GM23338 (cell line): ENCODE results near the gene PIR. TPM values are rescaled to one million over a fixed set of nuclear protein-coding genes. Genes with fewer than 3 reads are reported as not detected.

Experiments
- ATAC-seq: fragments of 200-7000 bp; cut with Tn5 transposase; 3 replicates; pipeline ENCODE4 v1.9.1; 2020
- DNase-seq: peaks from one replicate; pipeline ENCODE4 v3.0.0-alpha.2; 2015; ENCODE audit warnings: low spot score
- H2AFZ ChIP-seq: fragments of 200-600 bp; sonication (generic); 2 replicates; pipeline ENCODE4 v1.8.0; 2016; ENCODE audit warnings: antibody characterized with exemption, mild to moderate bottlenecking, moderate library complexity
- H3F3A ChIP-seq: fragments of 200-600 bp; sonication (generic); replicated peaks from 2 replicates; pipeline ENCODE4 v1.8.0; 2017; ENCODE audit warnings: antibody characterized with exemption, mixed run types, low read depth
- H3K27ac ChIP-seq: fragments of 200-600 bp; sonication (generic); 2 replicates; pipeline ENCODE4 v1.6.1; 2016; ENCODE audit warnings: low read depth
- H3K27me3 ChIP-seq: fragments of 200-600 bp; sonication (generic); 2 replicates; pipeline ENCODE4 v1.8.0; 2016; ENCODE audit warnings: mild to moderate bottlenecking, mixed run types, moderate library complexity; ENCODE audit not compliant: insufficient read depth
- H3K36me3 ChIP-seq: fragments of 200-600 bp; sonication (generic); 2 replicates; pipeline ENCODE4 v1.8.0; 2016; ENCODE audit warnings: mild to moderate bottlenecking; ENCODE audit not compliant: insufficient read depth
- H3K4me1 ChIP-seq: fragments of 200-600 bp; sonication (generic); 2 replicates; pipeline ENCODE4 v1.8.0; 2016; ENCODE audit warnings: mild to moderate bottlenecking, moderate library complexity; ENCODE audit not compliant: insufficient read depth
- H3K4me2 ChIP-seq: fragments of 200-600 bp; sonication (generic); 2 replicates; pipeline ENCODE4 v1.7.1; 2017; ENCODE audit warnings: mixed run types
- H3K4me3 ChIP-seq: fragments of 200-600 bp; sonication (generic); 2 replicates; pipeline ENCODE4 v1.6.1; 2016; ENCODE audit warnings: mixed run types
- H3K79me2 ChIP-seq: fragments of 200-600 bp; sonication (generic); replicated peaks from 2 replicates; pipeline ENCODE4 v1.8.0; 2017; ENCODE audit warnings: mild to moderate bottlenecking; ENCODE audit not compliant: insufficient read depth
- H3K9me2 ChIP-seq: fragments of 200-600 bp; sonication (generic); 2 replicates; pipeline ENCODE4 v1.8.0; 2017; ENCODE audit not compliant: insufficient read depth
- H4K20me1 ChIP-seq: fragments of 200-600 bp; sonication (generic); replicated peaks from 2 replicates; pipeline ENCODE4 v1.8.0; 2017; ENCODE audit warnings: mild to moderate bottlenecking; ENCODE audit not compliant: insufficient read depth
- H3K27ac Mint-ChIP-seq: 2 replicates; pipeline ENCODE4 v1.8.0; 2020; ENCODE audit warnings: inconsistent platforms, mild to moderate bottlenecking, moderate library complexity, mixed read lengths
- H3K27me3 Mint-ChIP-seq: 3 replicates; pipeline ENCODE4 v1.8.0; 2022; ENCODE audit warnings: low read depth, mild to moderate bottlenecking, moderate library complexity, mixed read lengths, inconsistent platforms; ENCODE audit not compliant: insufficient read depth, poor library complexity
- H3K36me3 Mint-ChIP-seq: 3 replicates; pipeline ENCODE4 v1.8.0; 2021; ENCODE audit warnings: low read depth, mild to moderate bottlenecking, inconsistent platforms, moderate library complexity, mixed read lengths
- H3K4me1 Mint-ChIP-seq: 3 replicates; pipeline ENCODE4 v1.8.0; 2020; ENCODE audit warnings: mild to moderate bottlenecking, inconsistent platforms, mixed read lengths
- H3K4me3 Mint-ChIP-seq: 3 replicates; pipeline ENCODE4 v1.8.0; 2021; ENCODE audit warnings: moderate library complexity, mild to moderate bottlenecking, inconsistent platforms, mixed read lengths
- H3K9me3 Mint-ChIP-seq: 3 replicates; pipeline ENCODE4 v1.8.0; 2020; ENCODE audit warnings: moderate library complexity, mild to moderate bottlenecking, inconsistent platforms, mixed read lengths
- CREB1 ChIP-seq: fragments of 250-450 bp; sonication (Bioruptor Pico); IDR thresholded peaks from 2 replicates; pipeline ENCODE4 v1.5.0; 2020; ENCODE audit warnings: low read depth, mild to moderate bottlenecking, moderate library complexity
- EZH2 ChIP-seq: fragments of 200-600 bp; sonication (generic); IDR thresholded peaks from one replicate; pipeline ENCODE4 v1.8.0; 2017; ENCODE audit warnings: antibody characterized with exemption, mild to moderate bottlenecking, low read depth; ENCODE audit not compliant: unreplicated experiment
- JUNB ChIP-seq: IDR thresholded peaks from one replicate; pipeline ENCODE4 v1.6.1; 2016; ENCODE audit warnings: antibody characterized with exemption; ENCODE audit not compliant: unreplicated experiment
- NANOG ChIP-seq: IDR thresholded peaks from 2 replicates; pipeline ENCODE4 v1.6.1; 2016; ENCODE audit warnings: antibody characterized with exemption, borderline replicate concordance
- POLR2AphosphoS5 ChIP-seq: IDR thresholded peaks from 2 replicates; pipeline ENCODE4 v1.6.1; 2016; ENCODE audit warnings: antibody characterized with exemption, low read depth
- ZNF114 ChIP-seq: fragments of 250-450 bp; sonication (Bioruptor Pico); IDR thresholded peaks from 2 replicates; pipeline ENCODE4 v1.5.0; 2020; ENCODE audit warnings: mild to moderate bottlenecking, moderate library complexity
- ZNF331 ChIP-seq: fragments of 250-450 bp; sonication (Bioruptor Pico); IDR thresholded peaks from 2 replicates; pipeline ENCODE4 v1.5.0; 2020; ENCODE audit warnings: low read depth, mild to moderate bottlenecking, moderate library complexity
- polyA plus RNA-seq: library from polyadenylated mRNA; unstranded; fragments of >200 nt; fragmentation: Nextera tagmentation; extraction: Ambion mirVana; gene quantifications from 2 replicates; pipeline ENCODE4 v1.2.1, GENCODE V29; 2016
- total RNA-seq: library from RNA; depleted of rRNA; stranded (reverse); fragments of >200 nt; shearing (Covaris generic); gene quantifications from 2 replicates; pipeline ENCODE4 v1.2.3, GENCODE V29; 2014
- TF ChIP-seq, protein P1 (sequence below): IDR thresholded peaks from 2 replicates; pipeline ENCODE4 v1.6.1; 2016; ENCODE audit warnings: antibody characterized with exemption
- TF ChIP-seq, protein P2 (sequence below): fragments of 250-450 bp; sonication (Bioruptor Pico); IDR thresholded peaks from 2 replicates; pipeline ENCODE4 v1.5.0; 2020; ENCODE audit warnings: mild to moderate bottlenecking, moderate library complexity

The PIR gene
- total and polyA plus RNA-seq, 2 experiments from 2014 or later = 13.1 to 25.2 TPM

DNA sequence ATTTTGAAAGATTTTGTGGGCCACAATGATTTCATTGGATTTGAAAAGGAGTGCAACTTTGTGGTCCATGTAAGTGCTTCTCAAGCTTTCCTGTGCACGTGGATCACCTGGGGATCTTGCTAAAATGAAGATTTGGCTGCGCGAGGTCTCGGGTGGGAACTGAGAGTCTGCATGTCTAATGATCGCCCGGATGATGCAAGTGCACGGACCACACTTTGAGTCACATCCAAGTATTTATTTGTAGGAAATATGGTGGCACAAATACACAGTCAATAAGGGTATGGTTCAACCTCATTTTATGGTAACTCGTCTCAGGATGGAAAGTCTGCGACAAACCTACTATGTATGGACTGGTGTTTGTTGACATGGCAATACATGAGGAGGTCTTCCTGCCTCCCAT, 8.4 kb upstream of the PIR start:
- no peaks in the 10 kb centered on the region for H3K79me2 ChIP-seq
- H3K4me1 ChIP-seq = 0 out of 2 replicates have a peak, but pooled peaks cover 6% of the 10 kb centered on the region
- H3K9me3 Mint-ChIP-seq = no peaks in the 10 kb centered on the region
- no peak overlapping the region for H3K4me3 ChIP-seq
- no peak for DNase-seq
- H3K4me2 ChIP-seq = no peak overlapping the region
- H3K27ac ChIP-seq = no peak overlapping the region
- no peak overlapping the region for H3K27ac Mint-ChIP-seq
- ATAC-seq = no peak
- peaks cover 5% of the 10 kb centered on the region; the same call in 1 of the 3 replicates for H3K4me1 Mint-ChIP-seq
- no peak overlapping the region for H2AFZ ChIP-seq
- H3K4me3 Mint-ChIP-seq = no peak overlapping the region
- H3F3A ChIP-seq = no peaks in the 10 kb centered on the region
- no peaks in the 10 kb centered on the region for H3K27me3 Mint-ChIP-seq
- TF ChIP-seq POLR2AphosphoS5 = no peak
- TF ChIP-seq ZNF331 (CRISPR knock-in tag) = no peak
- TF ChIP-seq ZNF114 (CRISPR knock-in tag) = no peak
- TF ChIP-seq, protein P1, sequence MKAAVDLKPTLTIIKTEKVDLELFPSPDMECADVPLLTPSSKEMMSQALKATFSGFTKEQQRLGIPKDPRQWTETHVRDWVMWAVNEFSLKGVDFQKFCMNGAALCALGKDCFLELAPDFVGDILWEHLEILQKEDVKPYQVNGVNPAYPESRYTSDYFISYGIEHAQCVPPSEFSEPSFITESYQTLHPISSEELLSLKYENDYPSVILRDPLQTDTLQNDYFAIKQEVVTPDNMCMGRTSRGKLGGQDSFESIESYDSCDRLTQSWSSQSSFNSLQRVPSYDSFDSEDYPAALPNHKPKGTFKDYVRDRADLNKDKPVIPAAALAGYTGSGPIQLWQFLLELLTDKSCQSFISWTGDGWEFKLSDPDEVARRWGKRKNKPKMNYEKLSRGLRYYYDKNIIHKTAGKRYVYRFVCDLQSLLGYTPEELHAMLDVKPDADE = no peak
- no peaks in the 10 kb centered on the region for H3K36me3 Mint-ChIP-seq
- no peaks in the 10 kb centered on the region for H3K27me3 ChIP-seq
- H3K9me2 ChIP-seq = no peaks in the 10 kb centered on the region
- H3K36me3 ChIP-seq = no peaks in the 10 kb centered on the region
- no peaks in the 10 kb centered on the region for H4K20me1 ChIP-seq

DNA sequence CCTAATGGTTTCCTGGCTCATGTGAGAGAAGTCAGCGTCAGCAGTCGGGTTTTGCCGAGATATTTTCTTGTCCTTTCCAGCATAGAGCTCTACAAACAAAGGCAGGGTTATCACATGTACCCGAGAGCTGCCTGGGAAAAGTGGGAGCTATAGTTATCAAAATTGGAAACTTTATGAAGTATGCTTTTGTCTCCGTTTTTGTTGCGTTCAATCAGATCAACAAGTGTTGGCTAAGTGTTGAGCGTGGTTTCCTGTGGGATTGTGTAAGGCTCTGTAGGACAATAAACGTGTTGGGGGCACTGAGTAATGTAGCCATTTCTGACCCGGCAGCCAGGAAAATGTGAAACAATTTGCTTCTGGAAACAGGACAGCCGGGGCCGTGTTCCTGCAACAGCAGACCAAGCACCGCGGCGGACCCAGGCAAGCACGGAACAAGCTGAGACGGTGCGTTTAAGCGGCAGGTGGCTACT, 7.4 kb upstream of the PIR start, which contains the start of gene BMX:
Gene BMX (plus strand): TSS at position 311 of the 470 bp plus-strand sequence. CDS start 7,547 bp downstream, outside the sequence.
- H3K9me2 ChIP-seq = no peaks in the 10 kb centered on the region
- DNase-seq = peak; percentile 0

More for the DNA sequence above, 7.4 kb upstream of the PIR start, which contains the start of gene BMX:
- no peak within 1 kb of the TSS for H3K27ac ChIP-seq
- TF ChIP-seq CREB1 (CRISPR knock-in tag) (no peak), ZNF114 (CRISPR knock-in tag) (no peak), ZNF331 (CRISPR knock-in tag) (no peak), NANOG (no peak), EZH2 (no peak), JUNB (no peak), POLR2AphosphoS5 (no peak)
- TF ChIP-seq, protein P2, sequence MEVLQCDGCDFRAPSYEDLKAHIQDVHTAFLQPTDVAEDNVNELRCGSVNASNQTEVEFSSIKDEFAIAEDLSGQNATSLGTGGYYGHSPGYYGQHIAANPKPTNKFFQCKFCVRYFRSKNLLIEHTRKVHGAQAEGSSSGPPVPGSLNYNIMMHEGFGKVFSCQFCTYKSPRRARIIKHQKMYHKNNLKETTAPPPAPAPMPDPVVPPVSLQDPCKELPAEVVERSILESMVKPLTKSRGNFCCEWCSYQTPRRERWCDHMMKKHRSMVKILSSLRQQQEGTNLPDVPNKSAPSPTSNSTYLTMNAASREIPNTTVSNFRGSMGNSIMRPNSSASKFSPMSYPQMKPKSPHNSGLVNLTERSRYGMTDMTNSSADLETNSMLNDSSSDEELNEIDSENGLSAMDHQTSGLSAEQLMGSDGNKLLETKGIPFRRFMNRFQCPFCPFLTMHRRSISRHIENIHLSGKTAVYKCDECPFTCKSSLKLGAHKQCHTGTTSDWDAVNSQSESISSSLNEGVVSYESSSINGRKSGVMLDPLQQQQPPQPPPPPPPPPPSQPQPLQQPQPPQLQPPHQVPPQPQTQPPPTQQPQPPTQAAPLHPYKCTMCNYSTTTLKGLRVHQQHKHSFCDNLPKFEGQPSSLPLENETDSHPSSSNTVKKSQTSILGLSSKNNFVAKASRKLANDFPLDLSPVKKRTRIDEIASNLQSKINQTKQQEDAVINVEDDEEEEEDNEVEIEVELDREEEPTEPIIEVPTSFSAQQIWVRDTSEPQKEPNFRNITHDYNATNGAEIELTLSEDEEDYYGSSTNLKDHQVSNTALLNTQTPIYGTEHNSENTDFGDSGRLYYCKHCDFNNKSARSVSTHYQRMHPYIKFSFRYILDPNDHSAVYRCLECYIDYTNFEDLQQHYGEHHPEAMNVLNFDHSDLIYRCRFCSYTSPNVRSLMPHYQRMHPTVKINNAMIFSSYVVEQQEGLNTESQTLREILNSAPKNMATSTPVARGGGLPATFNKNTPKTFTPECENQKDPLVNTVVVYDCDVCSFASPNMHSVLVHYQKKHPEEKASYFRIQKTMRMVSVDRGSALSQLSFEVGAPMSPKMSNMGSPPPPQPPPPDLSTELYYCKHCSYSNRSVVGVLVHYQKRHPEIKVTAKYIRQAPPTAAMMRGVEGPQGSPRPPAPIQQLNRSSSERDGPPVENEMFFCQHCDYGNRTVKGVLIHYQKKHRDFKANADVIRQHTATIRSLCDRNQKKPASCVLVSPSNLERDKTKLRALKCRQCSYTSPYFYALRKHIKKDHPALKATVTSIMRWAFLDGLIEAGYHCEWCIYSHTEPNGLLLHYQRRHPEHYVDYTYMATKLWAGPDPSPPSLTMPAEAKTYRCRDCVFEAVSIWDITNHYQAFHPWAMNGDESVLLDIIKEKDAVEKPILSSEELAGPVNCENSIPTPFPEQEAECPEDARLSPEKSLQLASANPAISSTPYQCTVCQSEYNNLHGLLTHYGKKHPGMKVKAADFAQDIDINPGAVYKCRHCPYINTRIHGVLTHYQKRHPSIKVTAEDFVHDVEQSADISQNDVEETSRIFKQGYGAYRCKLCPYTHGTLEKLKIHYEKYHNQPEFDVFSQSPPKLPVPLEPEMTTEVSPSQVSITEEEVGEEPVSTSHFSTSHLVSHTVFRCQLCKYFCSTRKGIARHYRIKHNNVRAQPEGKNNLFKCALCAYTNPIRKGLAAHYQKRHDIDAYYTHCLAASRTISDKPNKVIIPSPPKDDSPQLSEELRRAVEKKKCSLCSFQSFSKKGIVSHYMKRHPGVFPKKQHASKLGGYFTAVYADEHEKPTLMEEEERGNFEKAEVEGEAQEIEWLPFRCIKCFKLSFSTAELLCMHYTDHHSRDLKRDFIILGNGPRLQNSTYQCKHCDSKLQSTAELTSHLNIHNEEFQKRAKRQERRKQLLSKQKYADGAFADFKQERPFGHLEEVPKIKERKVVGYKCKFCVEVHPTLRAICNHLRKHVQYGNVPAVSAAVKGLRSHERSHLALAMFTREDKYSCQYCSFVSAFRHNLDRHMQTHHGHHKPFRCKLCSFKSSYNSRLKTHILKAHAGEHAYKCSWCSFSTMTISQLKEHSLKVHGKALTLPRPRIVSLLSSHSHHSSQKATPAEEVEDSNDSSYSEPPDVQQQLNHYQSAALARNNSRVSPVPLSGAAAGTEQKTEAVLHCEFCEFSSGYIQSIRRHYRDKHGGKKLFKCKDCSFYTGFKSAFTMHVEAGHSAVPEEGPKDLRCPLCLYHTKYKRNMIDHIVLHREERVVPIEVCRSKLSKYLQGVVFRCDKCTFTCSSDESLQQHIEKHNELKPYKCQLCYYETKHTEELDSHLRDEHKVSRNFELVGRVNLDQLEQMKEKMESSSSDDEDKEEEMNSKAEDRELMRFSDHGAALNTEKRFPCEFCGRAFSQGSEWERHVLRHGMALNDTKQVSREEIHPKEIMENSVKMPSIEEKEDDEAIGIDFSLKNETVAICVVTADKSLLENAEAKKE = no peak
- H3K36me3 Mint-ChIP-seq = no peaks in the 10 kb centered on the region
- no peak within 1 kb of the TSS for H3K27ac Mint-ChIP-seq
- H3F3A ChIP-seq = no peaks in the 10 kb centered on the region
- no peaks in the 10 kb centered on the region for H3K27me3 Mint-ChIP-seq
- no peak within 1 kb of the TSS for H3K4me3 ChIP-seq
- no peaks in the 10 kb centered on the region for H3K36me3 ChIP-seq
- H4K20me1 ChIP-seq = no peaks in the 10 kb centered on the region
- ATAC-seq = no peak
- H3K27me3 ChIP-seq = no peaks in the 10 kb centered on the region
- H3K4me2 ChIP-seq = no peak within 1 kb of the TSS
- peak within 1 kb of the TSS; percentile 43; the same call in 1 of the 2 replicates for H2AFZ ChIP-seq
- H3K9me3 Mint-ChIP-seq = no peaks in the 10 kb centered on the region
- H3K4me1 ChIP-seq = 0 out of 2 replicates have a peak, but pooled peaks cover 6% of the 10 kb centered on the region
- H3K79me2 ChIP-seq = no peaks in the 10 kb centered on the region
- peaks cover 5% of the 10 kb centered on the region; the same call in 1 of the 3 replicates for H3K4me1 Mint-ChIP-seq
- no peak within 1 kb of the TSS for H3K4me3 Mint-ChIP-seq
